Measurements from ENCODE around the gene FHIT.

FHIT gene

DNA sequence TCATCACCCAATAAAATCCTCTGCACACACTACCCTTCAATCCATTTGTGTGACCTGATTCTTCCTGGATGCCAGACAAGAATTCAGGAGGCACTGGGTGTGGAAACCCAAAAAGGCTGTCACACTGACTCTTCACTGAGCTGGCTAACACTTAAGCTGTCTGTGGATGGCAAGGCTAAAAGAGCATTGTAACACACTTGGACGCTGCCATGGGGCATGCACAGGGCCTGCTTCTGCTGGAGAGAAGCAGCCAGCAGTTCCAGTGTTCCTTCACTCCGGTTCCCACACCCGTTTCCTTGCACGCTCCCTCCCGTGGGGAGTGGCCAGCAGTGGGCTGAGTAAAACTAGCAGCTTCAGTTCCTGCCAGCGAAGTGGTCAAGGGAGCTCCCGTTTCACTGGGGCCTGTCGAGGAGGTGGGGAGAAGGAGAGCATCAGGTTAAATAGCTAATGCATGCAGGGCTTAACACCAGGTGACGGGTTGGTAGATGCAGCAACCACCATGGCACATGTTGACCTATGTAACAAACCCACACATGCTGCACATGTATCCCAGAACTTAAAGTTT, 737.1 kb downstream of the FHIT start:
- DNase-seq (ENCODE audit: low read depth), result no peak

DNA sequence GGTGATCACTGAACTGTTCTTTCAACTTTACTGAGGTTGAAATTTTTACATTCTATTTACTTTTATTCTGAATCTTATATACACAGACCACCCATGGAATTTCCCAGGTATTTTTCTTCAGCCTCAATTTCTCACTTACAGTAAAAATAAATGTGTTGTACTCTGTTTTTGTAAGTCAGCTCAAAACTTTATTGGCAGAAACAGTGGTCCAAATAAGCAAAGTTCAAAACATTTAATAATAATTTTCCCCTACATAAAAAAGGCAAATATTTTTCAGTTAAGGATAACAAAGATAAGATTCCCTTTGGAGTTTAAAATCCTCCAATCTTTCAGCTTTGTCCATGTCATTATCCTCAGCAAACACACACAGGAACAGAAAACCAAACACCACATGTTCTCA, 738.0 kb downstream of the FHIT start:
- Histone ChIP-seq H3K27me3 (replicated peaks; ENCODE audit: control insufficient read depth, insufficient read depth, low read length) (no peaks in the 10 kb centered on the region), H3K9ac (ENCODE audit: low read length) (no peak overlapping the region), H3K4me1 (ENCODE audit: control insufficient read depth, insufficient read depth, low read length) (no peaks in the 10 kb centered on the region), H3K36me3 (ENCODE audit: control insufficient read depth, insufficient read depth, low read length, severe bottlenecking) (no peaks in the 10 kb centered on the region), H3K9me3 (ENCODE audit: control insufficient read depth, low read length) (peaks cover 15% of the 10 kb centered on the region), H3K4me3 (ENCODE audit: low read length) (no peak overlapping the region)
- no peak for DNase-seq (ENCODE audit: low read depth)

More for the DNA sequence above, 737.1 kb downstream of the FHIT start:
- H3K9me3 ChIP-seq (ENCODE audit: control insufficient read depth, low read length), result peaks cover 15% of the 10 kb centered on the region
- H3K36me3 ChIP-seq (ENCODE audit: control insufficient read depth, insufficient read depth, low read length, severe bottlenecking), result no peaks in the 10 kb centered on the region
- no peak overlapping the region for H3K9ac ChIP-seq (ENCODE audit: low read length)
- no peaks in the 10 kb centered on the region for H3K4me1 ChIP-seq (ENCODE audit: control insufficient read depth, insufficient read depth, low read length)
- no peak overlapping the region for H3K4me3 ChIP-seq (ENCODE audit: low read length)
- no peaks in the 10 kb centered on the region for H3K27me3 ChIP-seq (replicated peaks; ENCODE audit: control insufficient read depth, insufficient read depth, low read length)

DNA sequence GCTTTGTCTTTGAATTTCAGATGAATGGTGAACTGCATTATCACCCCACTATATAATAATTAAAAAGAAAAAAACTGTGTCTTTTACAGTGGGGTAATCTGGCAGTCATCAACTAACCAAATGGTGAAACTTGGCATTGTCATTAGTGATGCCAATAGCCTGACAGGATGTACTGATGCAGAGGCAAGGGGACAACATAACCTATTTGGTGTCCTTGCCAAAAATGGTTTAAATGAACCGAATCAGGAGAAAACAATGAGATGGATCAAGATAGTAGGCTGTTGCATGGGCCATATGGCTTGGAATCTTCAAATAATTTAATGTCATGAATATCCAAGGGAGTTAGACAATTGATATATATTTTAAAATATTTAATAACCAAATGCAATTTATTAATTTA, 738.7 kb downstream of the FHIT start:
- Histone ChIP-seq H3K27me3 (replicated peaks; ENCODE audit: control insufficient read depth, insufficient read depth, low read length) (no peaks in the 10 kb centered on the region), H3K9ac (ENCODE audit: low read length) (no peak overlapping the region), H3K9me3 (ENCODE audit: control insufficient read depth, low read length) (peaks cover 15% of the 10 kb centered on the region), H3K4me3 (ENCODE audit: low read length) (no peak overlapping the region), H3K4me1 (ENCODE audit: control insufficient read depth, insufficient read depth, low read length) (no peaks in the 10 kb centered on the region), H3K36me3 (ENCODE audit: control insufficient read depth, insufficient read depth, low read length, severe bottlenecking) (no peaks in the 10 kb centered on the region)
- no peak for DNase-seq (ENCODE audit: low read depth)

DNA sequence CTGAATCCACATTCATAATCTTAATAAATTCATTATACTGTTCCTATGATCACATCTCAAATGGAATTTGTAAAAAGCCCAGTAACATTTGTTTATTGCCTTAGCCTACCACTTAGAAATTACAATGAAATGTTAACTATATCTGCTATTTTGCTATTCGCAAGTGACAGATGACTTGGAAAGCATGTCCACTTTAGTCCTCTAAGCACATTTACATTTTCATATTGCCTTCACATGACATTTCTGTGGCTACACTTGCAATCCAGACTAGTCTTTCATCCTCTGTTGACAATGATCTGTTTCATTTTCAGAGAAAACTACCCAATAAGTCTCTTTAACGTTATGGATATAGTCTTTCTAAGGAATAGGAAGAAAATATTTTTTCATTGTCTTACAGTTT, 741.8 kb downstream of the FHIT start:
- Histone ChIP-seq H3K36me3 (ENCODE audit: control insufficient read depth, insufficient read depth, low read length, severe bottlenecking) (no peaks in the 10 kb centered on the region), H3K4me3 (ENCODE audit: low read length) (no peak overlapping the region), H3K4me1 (ENCODE audit: control insufficient read depth, insufficient read depth, low read length) (no peaks in the 10 kb centered on the region), H3K9me3 (ENCODE audit: control insufficient read depth, low read length) (peaks cover 15% of the 10 kb centered on the region), H3K27me3 (replicated peaks; ENCODE audit: control insufficient read depth, insufficient read depth, low read length) (no peaks in the 10 kb centered on the region), H3K9ac (ENCODE audit: low read length) (no peak overlapping the region)
- no peak for DNase-seq (ENCODE audit: low read depth)

DNA sequence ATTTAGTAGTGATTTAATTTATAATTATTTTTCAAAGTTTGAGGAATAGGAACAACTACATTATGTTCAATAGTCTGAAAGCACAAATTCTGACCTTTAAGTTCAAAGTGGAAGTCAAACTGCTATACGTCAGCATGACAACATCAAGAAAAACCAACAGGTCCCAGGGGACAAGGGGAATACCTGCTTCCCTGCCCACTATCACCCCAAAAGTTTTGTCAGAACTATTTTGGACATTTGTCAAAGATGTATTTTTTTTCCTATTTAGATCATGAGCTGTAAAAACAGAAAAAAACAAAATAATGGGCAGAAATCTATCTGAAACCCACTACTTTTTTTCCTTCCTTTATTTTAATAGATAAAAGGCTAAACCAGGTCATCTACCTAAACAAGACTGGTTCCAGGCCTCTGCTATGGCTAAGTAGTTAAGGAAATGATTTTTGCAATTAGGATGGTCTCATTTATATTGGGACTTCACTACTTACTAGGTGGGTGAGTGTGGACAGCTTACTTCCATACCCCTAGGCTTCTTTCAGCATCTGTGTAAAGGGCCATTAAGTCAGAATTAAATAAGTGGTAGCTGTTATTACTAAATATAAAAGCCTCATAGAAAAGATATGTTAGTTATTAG, 746.3 kb downstream of the FHIT start:
- Histone ChIP-seq H3K9ac (ENCODE audit: low read length) (no peak overlapping the region), H3K4me3 (ENCODE audit: low read length) (no peak overlapping the region)
- no peak for DNase-seq (ENCODE audit: low read depth)

DNA sequence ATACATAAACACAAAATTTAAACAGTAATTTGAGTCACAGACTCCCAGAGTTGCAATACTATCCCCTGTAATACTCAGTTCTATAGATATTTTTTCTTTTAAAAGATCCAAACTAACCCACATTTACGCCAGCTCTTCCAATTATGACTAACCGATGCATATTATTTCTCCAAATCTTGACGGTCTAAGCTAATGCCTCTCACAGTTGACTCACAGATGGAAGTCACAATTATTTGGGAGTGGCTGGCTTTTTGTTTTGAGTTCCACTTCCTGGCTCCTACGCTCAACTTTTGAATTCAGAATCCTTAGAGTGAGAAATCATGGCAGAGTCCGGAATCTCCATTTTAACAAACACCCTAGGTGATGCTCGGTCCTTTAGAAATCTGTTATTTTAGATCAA, 749.9 kb downstream of the FHIT start:
- Histone ChIP-seq H3K9me3 (ENCODE audit: control insufficient read depth, low read length) (no peaks in the 10 kb centered on the region), H3K27me3 (replicated peaks; ENCODE audit: control insufficient read depth, insufficient read depth, low read length) (no peaks in the 10 kb centered on the region), H3K4me3 (ENCODE audit: low read length) (no peak overlapping the region), H3K9ac (ENCODE audit: low read length) (no peak overlapping the region), H3K4me1 (ENCODE audit: control insufficient read depth, insufficient read depth, low read length) (no peaks in the 10 kb centered on the region), H3K36me3 (ENCODE audit: control insufficient read depth, insufficient read depth, low read length, severe bottlenecking) (no peaks in the 10 kb centered on the region)
- DNase-seq (ENCODE audit: low read depth), result no peak

More for the DNA sequence above, 746.3 kb downstream of the FHIT start:
- Histone ChIP-seq H3K9me3 (ENCODE audit: control insufficient read depth, low read length) (no peaks in the 10 kb centered on the region), H3K27me3 (replicated peaks; ENCODE audit: control insufficient read depth, insufficient read depth, low read length) (no peaks in the 10 kb centered on the region), H3K36me3 (ENCODE audit: control insufficient read depth, insufficient read depth, low read length, severe bottlenecking) (no peaks in the 10 kb centered on the region), H3K4me1 (ENCODE audit: control insufficient read depth, insufficient read depth, low read length) (no peaks in the 10 kb centered on the region)

DNA sequence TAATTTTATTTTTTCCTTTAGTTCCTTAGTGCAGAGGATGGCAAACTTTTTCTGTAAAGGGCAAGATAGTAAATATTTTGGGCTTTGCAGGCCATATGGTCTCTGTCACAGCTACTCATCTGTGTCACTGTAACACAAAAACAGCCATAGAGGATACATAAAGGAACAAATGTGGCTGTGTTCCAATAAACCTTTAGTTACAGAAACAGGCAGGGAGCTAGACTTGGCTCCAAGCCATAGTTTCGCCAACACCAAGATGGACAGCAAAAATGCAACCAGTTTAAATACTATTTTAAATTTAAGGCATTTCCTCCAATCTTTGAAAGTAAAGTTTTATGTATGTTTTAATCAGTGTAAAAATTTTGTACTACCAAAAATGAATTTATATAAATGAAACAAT, 753.4 kb downstream of the FHIT start:
- no peak for DNase-seq (ENCODE audit: low read depth)
- Histone ChIP-seq H3K9me3 (ENCODE audit: control insufficient read depth, low read length) (no peaks in the 10 kb centered on the region), H3K4me3 (ENCODE audit: low read length) (no peak overlapping the region), H3K36me3 (ENCODE audit: control insufficient read depth, insufficient read depth, low read length, severe bottlenecking) (no peaks in the 10 kb centered on the region), H3K27me3 (replicated peaks; ENCODE audit: control insufficient read depth, insufficient read depth, low read length) (no peaks in the 10 kb centered on the region), H3K9ac (ENCODE audit: low read length) (no peak overlapping the region), H3K4me1 (ENCODE audit: control insufficient read depth, insufficient read depth, low read length) (no peaks in the 10 kb centered on the region)

DNA sequence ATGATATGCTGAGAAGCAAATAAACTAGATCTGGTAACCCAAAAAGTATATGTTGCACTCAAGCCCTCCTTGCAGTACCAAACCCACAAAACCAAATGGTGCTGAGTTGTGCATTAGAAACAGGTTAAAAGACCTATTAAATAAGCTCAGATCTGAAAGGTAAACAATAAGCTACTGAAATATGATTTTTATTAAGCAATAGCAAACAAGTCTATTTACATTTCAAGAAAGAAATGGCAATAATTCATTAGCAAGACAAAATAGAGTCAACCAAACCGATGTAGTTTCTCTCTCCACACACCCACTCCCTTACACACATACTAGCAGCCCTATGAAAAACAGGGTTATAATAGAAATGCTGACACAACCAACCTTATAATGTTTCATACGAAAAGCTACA, 760.3 kb downstream of the FHIT start:
- no peak for DNase-seq (ENCODE audit: low read depth)
- Histone ChIP-seq H3K36me3 (ENCODE audit: control insufficient read depth, insufficient read depth, low read length, severe bottlenecking) (no peaks in the 10 kb centered on the region), H3K4me3 (ENCODE audit: low read length) (no peak overlapping the region), H3K9ac (ENCODE audit: low read length) (no peak overlapping the region), H3K4me1 (ENCODE audit: control insufficient read depth, insufficient read depth, low read length) (no peaks in the 10 kb centered on the region), H3K27me3 (replicated peaks; ENCODE audit: control insufficient read depth, insufficient read depth, low read length) (no peaks in the 10 kb centered on the region), H3K9me3 (ENCODE audit: control insufficient read depth, low read length) (no peaks in the 10 kb centered on the region)

DNA sequence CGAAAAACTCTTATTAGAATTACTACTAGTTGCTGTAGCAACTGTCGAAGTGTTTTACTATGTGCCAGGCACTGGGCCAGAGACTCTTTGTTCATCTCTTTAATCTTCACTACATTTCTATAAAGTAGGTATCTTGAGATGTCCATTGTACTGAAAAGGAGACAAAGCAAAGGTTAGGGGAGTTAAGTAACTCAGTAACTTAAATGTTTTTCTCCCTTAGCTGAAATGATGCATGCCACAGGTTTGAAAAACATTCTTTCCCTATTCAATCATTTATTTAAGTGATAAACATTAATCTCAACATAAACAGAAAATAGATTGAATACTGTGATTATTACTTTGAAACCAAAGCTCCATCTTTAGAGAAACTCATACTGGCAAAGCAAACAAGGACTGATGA, 776.2 kb downstream of the FHIT start:
- Histone ChIP-seq H3K4me1 (ENCODE audit: control insufficient read depth, insufficient read depth, low read length) (no peaks in the 10 kb centered on the region), H3K36me3 (ENCODE audit: control insufficient read depth, insufficient read depth, low read length, severe bottlenecking) (no peaks in the 10 kb centered on the region), H3K4me3 (ENCODE audit: low read length) (no peak overlapping the region), H3K9ac (ENCODE audit: low read length) (no peak overlapping the region), H3K27me3 (replicated peaks; ENCODE audit: control insufficient read depth, insufficient read depth, low read length) (no peaks in the 10 kb centered on the region), H3K9me3 (ENCODE audit: control insufficient read depth, low read length) (no peaks in the 10 kb centered on the region)
- no peak for DNase-seq (ENCODE audit: low read depth)

DNA sequence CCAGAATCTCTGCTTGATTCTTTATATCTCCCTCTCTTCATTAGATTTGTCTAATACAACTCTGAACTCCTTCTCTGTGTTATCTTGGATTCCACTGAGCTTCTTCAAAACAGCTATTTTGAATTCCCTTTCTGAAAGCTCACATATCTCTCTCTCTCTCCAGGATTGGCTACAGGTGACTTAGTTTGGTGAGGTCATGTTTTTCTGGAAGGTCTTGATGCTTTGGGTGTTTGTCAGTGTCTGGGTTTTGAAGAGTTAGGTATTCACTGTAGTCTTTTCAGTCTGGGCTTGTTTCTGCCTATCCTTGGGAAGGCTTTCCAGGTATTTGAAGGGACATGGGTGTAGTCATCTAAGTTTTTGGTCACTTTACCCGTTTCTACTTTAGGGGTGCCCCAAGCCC, 781.8 kb downstream of the FHIT start:
- DNase-seq (ENCODE audit: low read depth), result no peak
- Histone ChIP-seq H3K4me3 (ENCODE audit: low read length) (no peak overlapping the region), H3K9me3 (ENCODE audit: control insufficient read depth, low read length) (peaks cover 18% of the 10 kb centered on the region), H3K9ac (ENCODE audit: low read length) (no peak overlapping the region), H3K36me3 (ENCODE audit: control insufficient read depth, insufficient read depth, low read length, severe bottlenecking) (no peaks in the 10 kb centered on the region), H3K27me3 (replicated peaks; ENCODE audit: control insufficient read depth, insufficient read depth, low read length) (no peaks in the 10 kb centered on the region), H3K4me1 (ENCODE audit: control insufficient read depth, insufficient read depth, low read length) (no peaks in the 10 kb centered on the region)

DNA sequence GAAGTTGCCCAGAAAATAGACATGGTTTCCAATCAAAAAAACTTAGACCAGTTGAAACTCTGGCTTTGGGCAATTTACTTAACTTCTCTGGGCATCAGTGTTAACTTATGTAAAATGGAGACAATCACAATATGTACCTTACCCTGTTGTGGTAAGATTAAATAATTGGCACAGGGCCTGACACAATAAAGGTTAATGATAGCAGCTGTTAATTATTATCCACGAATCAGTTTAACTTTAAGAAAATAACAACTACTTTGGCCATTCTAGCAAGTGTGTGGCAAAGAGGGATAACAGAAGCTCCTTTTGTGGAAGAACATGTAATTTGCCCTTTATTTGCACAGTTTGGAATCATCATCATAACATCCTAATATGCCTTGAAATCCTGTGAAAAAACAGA, 787.6 kb downstream of the FHIT start:
- Histone ChIP-seq H3K36me3 (ENCODE audit: control insufficient read depth, insufficient read depth, low read length, severe bottlenecking) (no peaks in the 10 kb centered on the region), H3K9me3 (ENCODE audit: control insufficient read depth, low read length) (peaks cover 18% of the 10 kb centered on the region), H3K4me1 (ENCODE audit: control insufficient read depth, insufficient read depth, low read length) (peaks cover 9% of the 10 kb centered on the region), H3K9ac (ENCODE audit: low read length) (no peak overlapping the region), H3K4me3 (ENCODE audit: low read length) (no peak overlapping the region), H3K27me3 (replicated peaks; ENCODE audit: control insufficient read depth, insufficient read depth, low read length) (peaks cover 4% of the 10 kb centered on the region)
- DNase-seq (ENCODE audit: low read depth), result no peak

DNA sequence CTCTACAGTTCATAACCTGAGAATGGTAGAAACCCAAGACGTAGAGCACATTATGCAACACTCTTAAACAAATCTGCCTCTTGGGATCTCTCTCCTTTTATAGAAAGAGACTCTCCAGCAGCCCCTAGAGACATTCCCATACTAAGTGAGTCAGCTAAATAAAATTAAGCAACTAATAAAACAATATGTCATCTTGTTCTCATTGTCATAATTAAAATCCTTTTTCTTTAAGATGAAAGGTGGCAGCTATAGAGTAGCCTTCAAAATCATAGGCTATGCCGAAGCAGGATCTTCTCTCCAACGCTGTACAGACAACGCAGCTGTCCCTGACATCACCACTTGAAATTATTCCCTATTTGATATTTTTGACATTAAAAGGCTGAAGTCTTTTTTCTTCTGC, 790.0 kb downstream of the FHIT start:
- Histone ChIP-seq H3K9ac (ENCODE audit: low read length) (no peak overlapping the region), H3K36me3 (ENCODE audit: control insufficient read depth, insufficient read depth, low read length, severe bottlenecking) (no peaks in the 10 kb centered on the region), H3K4me3 (ENCODE audit: low read length) (no peak overlapping the region), H3K9me3 (ENCODE audit: control insufficient read depth, low read length) (peaks cover 12% of the 10 kb centered on the region), H3K27me3 (replicated peaks; ENCODE audit: control insufficient read depth, insufficient read depth, low read length) (peaks cover 4% of the 10 kb centered on the region), H3K4me1 (ENCODE audit: control insufficient read depth, insufficient read depth, low read length) (peaks cover 9% of the 10 kb centered on the region)
- no peak for DNase-seq (ENCODE audit: low read depth)
